UCSD-AML1 (cell line): ENCODE results near the gene TICAM1.
A peak's percentile ranks its signal among the peaks of the same experiment; 100 is the strongest.

Experiments
- DNase-seq: peaks from one replicate; lab custom pipeline; 2025; ENCODE audit not compliant: unreplicated experiment; lab: John Stamatoyannopoulos, UW

TICAM1 gene

GRCh38 chr19:4773047-4773640 lies 58.4 kb downstream of the TICAM1 start:
- DNase-seq, result no peak

GRCh38 chr19:4772566-4772965 lies 58.9 kb downstream of the TICAM1 start:
- no peak for DNase-seq

- peak; percentile 85 for DNase-seq
Observed at GRCh38 chr19:4768934-4769777, 62.4 kb downstream of the TICAM1 start.
